Measurements from ENCODE around the gene FAXDC2. TPM values are rescaled to one million over a fixed set of nuclear protein-coding genes. Genes with fewer than 3 reads are reported as not detected.

FAXDC2 gene
- total and polyA plus RNA-seq, 5 donors from 2014 or later = 0.21 to 4.0 (median 0.40) TPM; not detected in 2

DNA sequence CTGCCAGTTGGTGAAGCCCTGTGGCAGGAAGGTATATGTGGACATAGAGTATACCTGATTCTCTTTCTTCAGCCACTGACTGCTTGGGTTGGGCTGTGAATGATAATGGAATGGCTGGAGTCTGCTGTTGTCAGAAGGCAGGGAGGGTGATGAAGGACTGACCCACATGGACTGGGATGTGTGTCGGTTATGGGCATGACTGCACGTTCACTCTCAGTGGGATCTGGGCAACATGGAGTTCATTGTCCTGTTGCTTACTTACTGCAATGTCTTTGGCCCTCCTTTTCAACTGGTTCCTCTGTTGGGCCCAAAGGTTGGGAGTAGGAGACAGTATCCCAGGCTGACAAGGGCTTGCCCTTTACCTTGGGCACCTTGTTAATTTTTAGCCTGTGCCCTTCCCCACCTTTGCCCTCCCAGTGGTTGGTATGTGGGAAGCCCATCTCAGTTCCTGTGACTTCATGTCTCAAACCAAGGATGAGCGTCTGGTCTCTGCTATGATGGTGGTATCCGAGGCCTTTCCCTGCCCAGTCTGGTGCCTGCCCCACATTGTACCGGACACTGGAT is 34.6 kb downstream of the FAXDC2 start:
- ATAC-seq (ENCODE audit: low read depth in 2 of 2) = no peak

DNA sequence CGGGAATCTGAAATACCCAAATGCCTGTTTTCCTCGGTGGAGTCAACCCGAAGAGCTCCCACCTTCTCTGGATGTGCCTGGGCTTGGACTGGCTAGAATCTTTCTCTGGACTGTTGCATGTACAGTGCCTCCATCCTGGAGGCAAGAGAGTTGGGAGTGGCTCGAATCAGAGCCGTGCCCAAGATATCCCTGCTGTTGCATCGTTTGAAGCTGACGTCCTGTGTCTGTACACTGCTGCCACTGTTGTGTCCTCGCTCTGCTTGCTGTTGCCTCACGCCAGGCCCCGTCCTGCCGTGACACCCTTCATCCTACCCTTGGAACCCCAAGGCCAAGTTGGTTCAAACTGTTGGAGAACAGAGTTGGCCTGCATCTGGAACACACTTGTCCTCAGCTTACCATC is 35.4 kb downstream of the FAXDC2 start:
- Histone ChIP-seq H3K27ac (ENCODE audit: insufficient read depth, low read length, poor library complexity, severe bottlenecking) (no peak overlapping the region), H3K4me1 (ENCODE audit: control insufficient read depth, insufficient read depth, low read length, poor library complexity, severe bottlenecking) (peaks cover 10% of the 10 kb centered on the region), H3K36me3 (ENCODE audit: control insufficient read depth, insufficient read depth, low read length) (peaks cover 77% of the 10 kb centered on the region), H3K9me3 (ENCODE audit: control insufficient read depth in 2 of 2, low read length in 2 of 2) (no peaks in the 10 kb centered on the region), H3K27me3 (ENCODE audit: control insufficient read depth, insufficient read depth, low read length) (no peaks in the 10 kb centered on the region), H3K4me3 (ENCODE audit: low read depth, low read length) (no peak overlapping the region)
- no peaks in the 10 kb centered on the region for H3K27me3 Mint-ChIP-seq
- no peak for ATAC-seq (ENCODE audit: low read depth in 2 of 2)
- peaks cover 45% of the 10 kb centered on the region for H3K36me3 Mint-ChIP-seq
- no peak overlapping the region for H3K4me3 Mint-ChIP-seq
- H3K9me3 Mint-ChIP-seq = no peaks in the 10 kb centered on the region
- DNase-seq = no peak
- peaks cover 7 to 23% (median 10%) of the 10 kb centered on the region in 4 donors for H3K4me1 Mint-ChIP-seq
- H3K27ac Mint-ChIP-seq = peak overlapping the region in 2 of 3 donors; percentile 81

More for the DNA sequence above, 34.6 kb downstream of the FAXDC2 start:
- H3K27ac ChIP-seq (ENCODE audit: insufficient read depth, low read length, poor library complexity, severe bottlenecking) = no peak overlapping the region
- Mint-ChIP-seq H3K27ac (peak overlapping the region; percentile 81 to 95 (median 81)), H3K4me3 (no peak overlapping the region), H3K4me1 (peaks cover 7 to 23% (median 10%) of the 10 kb centered on the region in 4 donors), H3K27me3 (no peaks in the 10 kb centered on the region), H3K36me3 (peaks cover 48% of the 10 kb centered on the region), H3K9me3 (no peaks in the 10 kb centered on the region)
- H3K9me3 ChIP-seq (ENCODE audit: control insufficient read depth in 2 of 2, low read length in 2 of 2) = no peaks in the 10 kb centered on the region
- H3K4me3 ChIP-seq (ENCODE audit: low read depth, low read length) = no peak overlapping the region
- no peaks in the 10 kb centered on the region for H3K27me3 ChIP-seq (ENCODE audit: control insufficient read depth, insufficient read depth, low read length)
- H3K36me3 ChIP-seq (ENCODE audit: control insufficient read depth, insufficient read depth, low read length) = peaks cover 75% of the 10 kb centered on the region
- DNase-seq = no peak
- peaks cover 10% of the 10 kb centered on the region for H3K4me1 ChIP-seq (ENCODE audit: control insufficient read depth, insufficient read depth, low read length, poor library complexity, severe bottlenecking)

DNA sequence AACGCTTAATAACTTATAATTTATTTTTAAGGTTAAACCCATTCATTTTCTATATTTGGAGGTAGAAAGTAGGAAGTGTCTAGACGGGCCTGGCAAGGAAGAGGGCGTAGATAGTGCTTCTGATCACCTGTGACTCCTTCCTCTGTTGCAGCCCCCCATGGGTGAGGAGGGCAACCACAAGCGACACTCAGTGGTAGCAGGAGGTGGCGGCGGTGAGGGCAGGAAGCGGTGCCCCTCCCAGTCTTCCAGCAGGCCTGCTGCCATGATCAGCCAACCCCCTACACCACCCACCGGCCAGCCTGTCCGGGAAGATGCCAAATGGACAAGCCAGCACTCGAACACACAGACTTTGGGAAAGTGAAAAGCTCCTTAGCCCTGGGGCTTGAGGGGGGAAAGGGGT is 36.7 kb downstream of the FAXDC2 start:
- Histone ChIP-seq H3K4me1 (ENCODE audit: control insufficient read depth, insufficient read depth, low read length, poor library complexity, severe bottlenecking) (peaks cover 10% of the 10 kb centered on the region), H3K36me3 (ENCODE audit: control insufficient read depth, insufficient read depth, low read length) (peaks cover 83% of the 10 kb centered on the region), H3K9me3 (ENCODE audit: control insufficient read depth in 2 of 2, low read length in 2 of 2) (no peaks in the 10 kb centered on the region), H3K4me3 (ENCODE audit: low read depth, low read length) (no peak overlapping the region), H3K27ac (ENCODE audit: insufficient read depth, low read length, poor library complexity, severe bottlenecking) (peak overlapping the region; percentile 14), H3K27me3 (ENCODE audit: control insufficient read depth, insufficient read depth, low read length) (no peaks in the 10 kb centered on the region)
- DNase-seq = peak in 1 of 3 donors; percentile 56
- no peaks in the 10 kb centered on the region for H3K27me3 Mint-ChIP-seq
- H3K27ac Mint-ChIP-seq = peak overlapping the region in 1 of 3 donors; percentile 51
- ATAC-seq (ENCODE audit: low read depth in 2 of 2) = peak in 1 of 2 donors; percentile 62
- H3K4me3 Mint-ChIP-seq = no peak overlapping the region
- H3K9me3 Mint-ChIP-seq = no peaks in the 10 kb centered on the region
- peaks cover 7 to 23% (median 10%) of the 10 kb centered on the region in 4 donors for H3K4me1 Mint-ChIP-seq
- peaks cover 44% of the 10 kb centered on the region for H3K36me3 Mint-ChIP-seq

DNA sequence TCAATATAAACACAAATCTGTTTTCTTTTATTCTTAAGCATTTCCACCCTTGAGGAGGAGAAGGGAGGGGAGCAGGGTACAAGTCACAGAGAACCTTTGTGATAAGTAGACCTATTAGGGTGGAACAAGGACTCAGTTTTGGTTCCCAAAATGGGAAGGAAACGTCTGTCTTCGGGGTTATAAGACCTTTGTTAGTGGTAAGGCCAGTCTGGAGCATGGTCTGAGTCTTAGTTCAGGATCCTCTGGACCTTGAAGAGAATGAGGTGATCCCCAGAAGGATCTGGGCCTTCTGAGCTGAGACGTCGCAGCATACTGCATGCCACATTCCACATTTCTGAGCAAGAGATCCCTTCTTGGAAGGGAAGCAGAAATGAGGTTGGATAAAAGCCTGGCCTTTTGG is 37.2 kb downstream of the FAXDC2 start:
- no peak overlapping the region for H3K4me3 ChIP-seq (ENCODE audit: low read depth, low read length)
- H3K27ac ChIP-seq (ENCODE audit: insufficient read depth, low read length, poor library complexity, severe bottlenecking) = no peak overlapping the region
- peak overlapping the region in 2 of 3 donors; percentile 51 to 71 for H3K27ac Mint-ChIP-seq
- no peak overlapping the region for H3K4me3 Mint-ChIP-seq
- no peak for ATAC-seq (ENCODE audit: low read depth in 2 of 2)
- H3K4me1 Mint-ChIP-seq = peaks cover 7 to 23% (median 10%) of the 10 kb centered on the region in 4 donors
- H3K27me3 ChIP-seq (ENCODE audit: control insufficient read depth, insufficient read depth, low read length) = no peaks in the 10 kb centered on the region
- no peak for DNase-seq
- peaks cover 83% of the 10 kb centered on the region for H3K36me3 ChIP-seq (ENCODE audit: control insufficient read depth, insufficient read depth, low read length)
- no peaks in the 10 kb centered on the region for H3K27me3 Mint-ChIP-seq
- peaks cover 10% of the 10 kb centered on the region for H3K4me1 ChIP-seq (ENCODE audit: control insufficient read depth, insufficient read depth, low read length, poor library complexity, severe bottlenecking)
- no peaks in the 10 kb centered on the region for H3K9me3 Mint-ChIP-seq
- no peaks in the 10 kb centered on the region for H3K9me3 ChIP-seq (ENCODE audit: control insufficient read depth in 2 of 2, low read length in 2 of 2)
- H3K36me3 Mint-ChIP-seq = peaks cover 42% of the 10 kb centered on the region

DNA sequence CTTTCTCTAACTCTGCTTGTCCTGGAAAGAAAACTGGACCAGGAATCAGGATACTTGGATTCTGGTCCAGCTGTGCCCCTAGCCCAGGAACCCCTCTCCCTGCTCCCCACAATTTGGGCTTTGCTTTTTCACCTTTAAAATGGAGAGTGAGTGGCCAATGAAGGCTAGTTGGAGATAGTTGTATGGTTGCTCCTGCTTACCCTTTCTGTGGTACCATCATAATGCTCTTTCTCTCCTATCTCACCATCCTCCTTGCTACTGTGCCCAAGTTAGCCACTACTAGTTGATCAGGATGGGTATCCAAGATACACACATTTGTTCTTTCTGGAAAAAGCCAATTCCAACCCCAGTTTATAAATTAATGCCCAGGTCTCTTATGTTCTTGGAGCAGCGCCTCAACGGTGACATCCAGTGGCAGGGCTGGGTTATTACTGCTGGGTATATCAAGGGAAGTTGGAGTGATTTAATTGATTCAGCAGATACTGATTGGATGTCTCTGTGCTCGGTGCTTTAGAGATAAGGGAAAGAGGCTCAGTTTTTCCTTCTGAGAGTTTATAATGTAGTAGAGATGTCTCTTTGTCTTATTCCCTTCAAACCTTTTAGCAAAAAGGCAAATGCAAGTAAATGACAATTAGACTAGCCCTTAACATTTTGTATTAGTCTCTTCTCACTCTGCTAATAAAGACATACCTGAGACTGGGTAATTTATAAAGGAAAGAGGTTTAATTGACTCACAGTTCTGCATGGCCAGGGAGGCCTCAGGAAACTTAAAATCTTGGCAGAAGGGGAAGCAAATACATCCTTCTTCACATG is 38.5 kb downstream of the FAXDC2 start:
- H3K27ac ChIP-seq (ENCODE audit: insufficient read depth, low read length, poor library complexity, severe bottlenecking) = no peak overlapping the region
- H3K9me3 ChIP-seq (ENCODE audit: control insufficient read depth in 2 of 2, low read length in 2 of 2) = no peaks in the 10 kb centered on the region
- DNase-seq (peak; percentile 48 to 76 (median 66)), ATAC-seq (ENCODE audit: low read depth in 2 of 2) (peak; percentile 69 to 71)
- H3K36me3 ChIP-seq (ENCODE audit: control insufficient read depth, insufficient read depth, low read length) = peaks cover 80% of the 10 kb centered on the region
- Mint-ChIP-seq H3K4me3 (no peak overlapping the region), H3K9me3 (no peaks in the 10 kb centered on the region), H3K4me1 (peaks cover 7 to 23% (median 10%) of the 10 kb centered on the region in 4 donors), H3K36me3 (peaks cover 42% of the 10 kb centered on the region), H3K27ac (peak overlapping the region in 1 of 3 donors; percentile 0), H3K27me3 (no peaks in the 10 kb centered on the region)
- H3K4me1 ChIP-seq (ENCODE audit: control insufficient read depth, insufficient read depth, low read length, poor library complexity, severe bottlenecking) = peaks cover 10% of the 10 kb centered on the region
- H3K27me3 ChIP-seq (ENCODE audit: control insufficient read depth, insufficient read depth, low read length) = no peaks in the 10 kb centered on the region
- H3K4me3 ChIP-seq (ENCODE audit: low read depth, low read length) = no peak overlapping the region

DNA sequence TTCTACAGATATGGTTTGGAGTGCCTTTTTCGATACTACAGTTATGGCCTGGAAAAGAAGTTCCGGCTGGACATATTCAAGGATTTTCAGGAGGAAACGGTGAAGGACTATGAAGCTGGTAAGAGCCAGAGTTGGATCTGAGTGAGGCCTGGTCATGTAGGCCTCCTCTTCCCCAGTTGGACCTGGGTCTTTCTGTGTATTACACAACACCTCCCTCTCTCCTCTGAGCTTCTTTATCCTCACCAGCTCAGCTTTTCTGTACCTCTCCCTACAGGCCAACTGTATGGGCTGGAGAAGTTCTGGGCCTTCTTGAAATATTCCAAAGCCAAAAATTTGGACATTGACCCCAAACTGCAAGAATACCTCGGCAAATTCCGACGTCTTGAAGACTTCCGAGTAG is 39.2 kb downstream of the FAXDC2 start:
- DNase-seq (no peak), ATAC-seq (ENCODE audit: low read depth in 2 of 2) (no peak)
- H3K9me3 ChIP-seq (ENCODE audit: control insufficient read depth in 2 of 2, low read length in 2 of 2) = no peaks in the 10 kb centered on the region
- no peaks in the 10 kb centered on the region for H3K27me3 ChIP-seq (ENCODE audit: control insufficient read depth, insufficient read depth, low read length)
- no peak overlapping the region for H3K4me3 Mint-ChIP-seq
- H3K27ac ChIP-seq (ENCODE audit: insufficient read depth, low read length, poor library complexity, severe bottlenecking) = no peak overlapping the region
- peaks cover 10% of the 10 kb centered on the region for H3K4me1 ChIP-seq (ENCODE audit: control insufficient read depth, insufficient read depth, low read length, poor library complexity, severe bottlenecking)
- H3K4me1 Mint-ChIP-seq = peaks cover 7 to 23% (median 9%) of the 10 kb centered on the region in 4 donors
- no peaks in the 10 kb centered on the region for H3K9me3 Mint-ChIP-seq
- no peak overlapping the region for H3K27ac Mint-ChIP-seq
- peaks cover 44% of the 10 kb centered on the region for H3K36me3 Mint-ChIP-seq
- no peaks in the 10 kb centered on the region for H3K27me3 Mint-ChIP-seq
- H3K36me3 ChIP-seq (ENCODE audit: control insufficient read depth, insufficient read depth, low read length) = peaks cover 78% of the 10 kb centered on the region
- no peak overlapping the region for H3K4me3 ChIP-seq (ENCODE audit: low read depth, low read length)

DNA sequence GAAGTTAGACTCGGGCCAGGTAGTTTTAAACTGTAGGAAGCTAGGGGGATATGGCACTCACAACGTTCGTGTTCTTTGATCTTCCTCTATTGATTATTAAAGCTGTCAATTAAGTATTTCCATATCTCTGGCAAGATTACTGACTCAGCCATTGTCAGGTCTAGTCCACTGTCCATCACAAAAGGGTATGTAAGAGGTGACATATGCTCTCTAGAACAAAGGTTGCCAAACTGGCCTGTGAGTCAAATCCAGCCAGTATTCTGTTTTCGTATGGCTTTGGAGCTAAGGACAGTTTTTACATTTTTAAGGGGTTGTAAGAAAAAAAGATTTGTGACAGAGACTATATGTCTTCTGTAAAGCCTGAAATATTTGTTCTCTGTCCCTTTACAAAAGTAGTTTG is 44.2 kb downstream of the FAXDC2 start:
- Mint-ChIP-seq H3K27ac (peak overlapping the region; percentile 3 to 71 (median 43)), H3K4me1 (no peaks in the 10 kb centered on the region)
- ATAC-seq (ENCODE audit: low read depth in 2 of 2) = no peak

More for the DNA sequence above, 44.2 kb downstream of the FAXDC2 start:
- peaks cover 82% of the 10 kb centered on the region for H3K36me3 ChIP-seq (ENCODE audit: control insufficient read depth, insufficient read depth, low read length)
- no peaks in the 10 kb centered on the region for H3K9me3 Mint-ChIP-seq
- no peak overlapping the region for H3K4me3 ChIP-seq (ENCODE audit: low read depth, low read length)
- H3K27ac ChIP-seq (ENCODE audit: insufficient read depth, low read length, poor library complexity, severe bottlenecking) = no peak overlapping the region
- H3K4me3 Mint-ChIP-seq = no peak overlapping the region
- H3K9me3 ChIP-seq (ENCODE audit: control insufficient read depth in 2 of 2, low read length in 2 of 2) = no peaks in the 10 kb centered on the region
- peaks cover 53% of the 10 kb centered on the region for H3K36me3 Mint-ChIP-seq
- H3K4me1 ChIP-seq (ENCODE audit: control insufficient read depth, insufficient read depth, low read length, poor library complexity, severe bottlenecking) = no peaks in the 10 kb centered on the region
- no peaks in the 10 kb centered on the region for H3K27me3 Mint-ChIP-seq
- no peaks in the 10 kb centered on the region for H3K27me3 ChIP-seq (ENCODE audit: control insufficient read depth, insufficient read depth, low read length)
- no peak for DNase-seq

Measured in CD4-positive, CD25-positive, alpha-beta regulatory T cell (primary cell).